ENCODE results near the gene IL22. TPM values are rescaled to one million over a fixed set of nuclear protein-coding genes. Genes with fewer than 3 reads are reported as not detected.

The IL22 gene
- total and polyA plus RNA-seq, 9 of the 15 experiments (the other 6 are each of a cell fraction or from before 2014, with no cell fraction given): not detected

DNA sequence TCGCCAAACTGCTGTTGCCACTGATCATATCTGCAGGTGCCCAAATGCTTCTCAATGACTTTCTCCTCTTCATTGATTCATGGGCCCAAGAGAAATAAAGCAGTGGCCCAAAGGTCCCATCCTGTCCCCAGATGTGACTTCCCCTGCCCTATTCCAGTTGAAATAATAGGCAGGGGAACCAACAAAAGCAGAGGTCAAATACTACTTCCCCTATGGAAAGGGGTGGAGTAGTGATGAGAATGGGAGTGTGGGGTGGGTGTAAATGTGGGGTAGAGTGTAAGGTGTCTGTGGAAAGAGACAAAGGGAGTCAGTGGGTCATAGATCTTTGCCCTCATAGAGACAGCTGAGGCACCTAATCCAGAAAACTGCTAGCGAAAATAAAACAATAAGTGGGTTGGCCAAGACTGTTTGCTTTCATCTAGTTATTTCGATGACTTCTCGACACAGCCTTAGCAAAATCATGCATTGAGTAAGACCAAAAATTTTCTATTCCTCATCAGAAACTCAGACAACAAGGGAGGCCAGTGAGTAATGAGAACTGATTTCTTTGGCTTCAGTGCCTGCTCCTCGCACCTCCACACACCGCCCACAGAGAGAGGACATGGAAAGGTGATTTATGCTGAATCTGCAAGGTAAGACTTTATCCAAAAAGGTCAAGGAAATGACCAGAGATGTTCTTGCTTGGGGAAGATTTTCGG is 10.9 kb upstream of the IL22 start:
- H3K4me2 ChIP-seq (ENCODE audit: insufficient read depth, low read length): no peak overlapping the region
- CTCF ChIA-PET (ENCODE audit: low intra/inter-chr PET ratio): no interaction called here
- WGBS (ENCODE audit: insufficient coverage, low coverage, missing lambda C conversion rate): 0% methylated on average over 7 of the region's 7 CpGs
- in situ Hi-C loops (cut with MboI): no loop called here
- H3K4me3 ChIP-seq: no peak overlapping the region
- H3K4me1 ChIP-seq (replicated peaks in 1 of 2; ENCODE audit: control insufficient read depth in 2 of 2, insufficient read depth in 2 of 2, low read length in 2 of 2): no peaks in the 10 kb centered on the region
- H3K36me3 ChIP-seq (ENCODE audit: control insufficient read depth, insufficient read depth, low read length): no peaks in the 10 kb centered on the region
- no peak overlapping the region for H2AFZ ChIP-seq (ENCODE audit: low read depth, low read length)
- no peaks in the 10 kb centered on the region for H3K9me1 ChIP-seq (ENCODE audit: control insufficient read depth, insufficient read depth, low read length)
- no peaks in the 10 kb centered on the region for H3K9me3 ChIP-seq (replicated peaks; ENCODE audit: control insufficient read depth, insufficient read depth, low read depth, low read length)
- no peaks in the 10 kb centered on the region for H3K79me2 ChIP-seq (ENCODE audit: control insufficient read depth, insufficient read depth, low read length)
- H3K27ac ChIP-seq (ENCODE audit: extremely low read depth, low read depth, low read length): no peak overlapping the region
- intact Hi-C loops (cut with micrococcal nuclease): no loop called here
- BruUV-seq (replicated peaks): no TSS peak
- TF ChIP-seq POLR3G (IDR thresholded peaks at IDR 0.05; ENCODE audit: extremely low read depth, insufficient read length, insufficient replicate concordance): no peak
- no peak for TF ChIP-seq PRPF4 (IDR thresholded peaks at IDR 0.05; ENCODE audit: insufficient read depth, low read depth, low read length, poor library complexity, severe bottlenecking)
- no peak for TF ChIP-seq HIVEP1 (CRISPR knock-in tag; IDR thresholded peaks at IDR 0.05)
- no peak for TF ChIP-seq ZNF584 (CRISPR knock-in tag; IDR thresholded peaks at IDR 0.05; ENCODE audit: low read depth)
- no peak for TF ChIP-seq ZNF134 (CRISPR knock-in tag; conservative IDR thresholded peaks at IDR 0.05)
- TF ChIP-seq ZNF589 (CRISPR knock-in tag; IDR thresholded peaks at IDR 0.05; ENCODE audit: low read depth): no peak
- no peak for ATAC-seq
- H3K27me3 ChIP-seq (ENCODE audit: control insufficient read depth in 2 of 2, insufficient read depth in 2 of 2, low read length in 2 of 2): peaks cover 7 to 17% of the 10 kb centered on the region in 2 experiments
- no peak for FAIRE-seq
- H4K20me1 ChIP-seq (replicated peaks; ENCODE audit: control insufficient read depth, insufficient read depth, low read length): no peaks in the 10 kb centered on the region
- POLR2A ChIA-PET: no interaction called here
- no peak overlapping the region for H3K9ac ChIP-seq (ENCODE audit: insufficient read depth in 1 of 2, low read depth in 2 of 2, low read length in 2 of 2)
- DNase-seq (ENCODE audit: extremely low read depth in 1 of 4, low spot score in 3 of 4): no peak

DNA sequence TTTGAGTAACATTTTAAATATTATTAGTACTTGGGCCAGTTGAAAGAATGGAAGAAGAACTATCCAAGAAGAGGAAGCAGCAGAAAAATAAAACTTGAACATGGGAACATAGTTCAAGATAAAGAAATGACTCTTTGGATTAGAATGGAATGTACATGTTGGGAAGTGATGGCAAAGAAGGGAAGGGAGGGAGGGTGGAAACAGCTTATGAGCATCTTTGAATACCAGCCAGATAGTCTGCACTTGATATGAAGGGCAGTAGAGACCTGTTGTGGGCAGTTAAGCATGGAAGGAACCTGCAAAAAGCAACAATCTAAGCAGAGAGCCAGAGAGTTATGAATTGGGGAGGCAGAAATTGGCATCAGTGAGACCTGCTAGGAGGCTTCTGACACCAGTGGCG is 10.0 kb upstream of the IL22 start:
- no peak overlapping the region for H3K27ac ChIP-seq (ENCODE audit: extremely low read depth, low read depth, low read length)

More for the DNA sequence above, 10.0 kb upstream of the IL22 start:
- DNase-seq (ENCODE audit: extremely low read depth in 1 of 4, low spot score in 3 of 4): no peak
- ATAC-seq: no peak
- H3K4me2 ChIP-seq (ENCODE audit: insufficient read depth, low read length): no peak overlapping the region
- intact Hi-C loops (cut with micrococcal nuclease): no loop called here
- no peaks in the 10 kb centered on the region for H3K9me1 ChIP-seq (ENCODE audit: control insufficient read depth, insufficient read depth, low read length)
- in situ Hi-C loops (cut with MboI): no loop called here
- H2AFZ ChIP-seq (ENCODE audit: low read depth, low read length): no peak overlapping the region
- H3K4me3 ChIP-seq: no peak overlapping the region
- H3K27me3 ChIP-seq (ENCODE audit: control insufficient read depth in 2 of 2, insufficient read depth in 2 of 2, low read length in 2 of 2): peaks cover 7 to 14% of the 10 kb centered on the region in 2 experiments
- no peaks in the 10 kb centered on the region for H4K20me1 ChIP-seq (replicated peaks; ENCODE audit: control insufficient read depth, insufficient read depth, low read length)
- H3K79me2 ChIP-seq (ENCODE audit: control insufficient read depth, insufficient read depth, low read length): no peaks in the 10 kb centered on the region
- no peak for FAIRE-seq
- no peaks in the 10 kb centered on the region for H3K9me3 ChIP-seq (replicated peaks; ENCODE audit: control insufficient read depth, insufficient read depth, low read depth, low read length)
- TF ChIP-seq ZNF717 (CRISPR knock-in tag; IDR thresholded peaks at IDR 0.05) (no peak), SRF (CRISPR knock-in tag; IDR thresholded peaks at IDR 0.05) (no peak), EZH2 (IDR thresholded peaks at IDR 0.05; ENCODE audit: borderline replicate concordance, low read depth, low read length) (no peak), MED1 (CRISPR knock-in tag; IDR thresholded peaks at IDR 0.05; ENCODE audit: borderline replicate concordance) (no peak), MAFF (IDR thresholded peaks at IDR 0.05; ENCODE audit: low read length) (no peak)
- TF ChIP-seq, protein P1, sequence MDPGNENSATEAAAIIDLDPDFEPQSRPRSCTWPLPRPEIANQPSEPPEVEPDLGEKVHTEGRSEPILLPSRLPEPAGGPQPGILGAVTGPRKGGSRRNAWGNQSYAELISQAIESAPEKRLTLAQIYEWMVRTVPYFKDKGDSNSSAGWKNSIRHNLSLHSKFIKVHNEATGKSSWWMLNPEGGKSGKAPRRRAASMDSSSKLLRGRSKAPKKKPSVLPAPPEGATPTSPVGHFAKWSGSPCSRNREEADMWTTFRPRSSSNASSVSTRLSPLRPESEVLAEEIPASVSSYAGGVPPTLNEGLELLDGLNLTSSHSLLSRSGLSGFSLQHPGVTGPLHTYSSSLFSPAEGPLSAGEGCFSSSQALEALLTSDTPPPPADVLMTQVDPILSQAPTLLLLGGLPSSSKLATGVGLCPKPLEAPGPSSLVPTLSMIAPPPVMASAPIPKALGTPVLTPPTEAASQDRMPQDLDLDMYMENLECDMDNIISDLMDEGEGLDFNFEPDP (CRISPR knock-in tag; IDR thresholded peaks at IDR 0.05): no peak
- no peak overlapping the region for H3K9ac ChIP-seq (ENCODE audit: insufficient read depth in 1 of 2, low read depth in 2 of 2, low read length in 2 of 2)
- no peaks in the 10 kb centered on the region for H3K4me1 ChIP-seq (replicated peaks in 1 of 2; ENCODE audit: control insufficient read depth in 2 of 2, insufficient read depth in 2 of 2, low read length in 2 of 2)
- no TSS peak for BruUV-seq (replicated peaks)
- ChIA-PET POLR2A (no interaction called here), CTCF (ENCODE audit: low intra/inter-chr PET ratio) (no interaction called here)
- 6% methylated on average over 1 of the region's 1 CpG for WGBS (ENCODE audit: insufficient coverage, low coverage, missing lambda C conversion rate)
- H3K36me3 ChIP-seq (ENCODE audit: control insufficient read depth, insufficient read depth, low read length): no peaks in the 10 kb centered on the region
